GM10266 (cell line): Measurements from ENCODE around the gene CMTM7.

Experiments
- DNase-seq: peaks from one replicate; pipeline ENCODE4 v3.0.0; 2012; ENCODE audit errors: extremely low spot score
- CTCF ChIP-seq: IDR thresholded peaks from 2 replicates; pipeline ENCODE4 v1.5.1; 2012; ENCODE audit warnings: mild to moderate bottlenecking, low read depth; ENCODE audit not compliant: control insufficient read depth, insufficient read depth; ENCODE audit errors: missing control alignments

Gene CMTM7

GRCh38 chr3:32481791-32482631 is 90.4 kb downstream of the CMTM7 start:
- TF ChIP-seq CTCF = no peak
- DNase-seq = no peak

GRCh38 chr3:32482693-32483092 is 91.0 kb downstream of the CMTM7 start:
- no peak for TF ChIP-seq CTCF

GRCh38 chr3:32483772-32484171 is 92.1 kb downstream of the CMTM7 start:
- no peak for DNase-seq
- no peak for TF ChIP-seq CTCF

More at GRCh38 chr3:32482693-32483092, 91.0 kb downstream of the CMTM7 start:
- no peak for DNase-seq

- DNase-seq = no peak
- TF ChIP-seq CTCF = no peak
Measured at GRCh38 chr3:32484436-32484835, 92.8 kb downstream of the CMTM7 start.

GRCh38 chr3:32487781-32488473 is 96.3 kb downstream of the CMTM7 start:
- DNase-seq = no peak
- TF ChIP-seq CTCF = no peak

GRCh38 chr3:32488474-32489008 is 96.9 kb downstream of the CMTM7 start:
- DNase-seq = no peak
- no peak for TF ChIP-seq CTCF

- no peak for DNase-seq
Measured at GRCh38 chr3:32492684-32493436, 101.2 kb downstream of the CMTM7 start.

More at GRCh38 chr3:32492684-32493436, 101.2 kb downstream of the CMTM7 start:
- no peak for TF ChIP-seq CTCF
